HG03196 (cell line): ENCODE results near the gene ZBTB43.

Source experiments
- ATAC-seq: cut with Tn5 transposase; IDR thresholded peaks from one replicate; pipeline ENCODE4 v1.9.1; 2021; ENCODE audit not compliant: unreplicated experiment

ZBTB43 gene

DNA sequence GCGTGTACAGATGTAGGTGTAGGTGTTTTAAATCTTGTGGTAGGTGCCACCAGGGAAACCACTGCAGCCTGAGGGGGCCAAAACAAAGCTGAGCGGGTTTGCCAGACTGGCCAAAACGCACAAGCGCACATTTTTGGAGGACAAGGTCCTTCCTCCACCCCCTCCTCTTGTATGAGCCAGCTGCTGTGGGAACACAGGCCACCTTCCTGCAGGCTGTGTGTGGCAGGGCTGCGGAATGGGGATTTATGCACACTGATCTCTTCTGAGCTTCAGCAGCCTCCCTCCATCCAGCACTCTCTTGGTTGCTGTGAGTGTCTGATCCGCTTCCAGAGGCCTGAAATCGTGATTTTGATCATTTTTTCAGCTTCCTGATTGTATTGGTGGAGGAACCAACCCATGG is 22.4 kb downstream of the ZBTB43 start:
- no peak for ATAC-seq

DNA sequence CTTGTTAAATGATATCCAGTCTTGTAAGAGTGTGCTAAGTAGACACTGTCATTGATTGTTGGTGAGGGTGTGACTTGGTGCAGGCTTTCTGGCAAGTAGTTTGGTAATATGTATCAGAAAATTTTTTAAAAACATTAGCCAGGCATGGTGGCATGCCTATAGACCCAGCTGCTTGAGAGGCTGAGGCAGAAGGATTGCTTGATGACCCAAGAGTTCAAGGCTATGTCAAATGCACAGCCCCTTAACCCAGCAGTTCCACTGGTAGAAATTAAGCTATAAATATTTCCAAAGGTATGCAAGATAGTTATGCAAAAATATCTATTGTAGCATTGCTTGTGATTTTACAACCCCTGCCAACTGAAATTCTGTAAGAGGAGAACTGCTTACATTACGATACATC is 24.2 kb downstream of the ZBTB43 start:
- ATAC-seq: no peak

- ATAC-seq: no peak
Observed at GRCh38 chr9:126830827-126831226, 26.0 kb downstream of the ZBTB43 start.

- no peak for ATAC-seq
Observed at GRCh38 chr9:126832440-126832839, 27.6 kb downstream of the ZBTB43 start.

DNA sequence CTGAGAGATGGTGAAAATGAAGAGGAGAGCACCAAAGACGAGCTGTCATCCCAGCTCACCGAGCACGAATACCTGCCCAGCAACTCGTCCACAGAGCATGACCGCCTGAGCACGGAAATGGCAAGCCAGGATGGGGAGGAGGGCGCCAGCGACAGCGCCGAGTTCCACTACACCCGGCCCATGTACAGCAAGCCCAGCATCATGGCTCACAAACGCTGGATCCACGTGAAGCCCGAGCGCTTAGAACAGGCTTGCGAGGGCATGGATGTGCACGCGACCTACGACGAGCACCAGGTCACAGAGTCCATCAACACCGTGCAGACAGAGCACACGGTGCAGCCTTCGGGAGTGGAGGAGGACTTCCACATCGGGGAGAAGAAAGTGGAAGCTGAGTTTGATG is 28.2 kb downstream of the ZBTB43 start:
- ATAC-seq: no peak

DNA sequence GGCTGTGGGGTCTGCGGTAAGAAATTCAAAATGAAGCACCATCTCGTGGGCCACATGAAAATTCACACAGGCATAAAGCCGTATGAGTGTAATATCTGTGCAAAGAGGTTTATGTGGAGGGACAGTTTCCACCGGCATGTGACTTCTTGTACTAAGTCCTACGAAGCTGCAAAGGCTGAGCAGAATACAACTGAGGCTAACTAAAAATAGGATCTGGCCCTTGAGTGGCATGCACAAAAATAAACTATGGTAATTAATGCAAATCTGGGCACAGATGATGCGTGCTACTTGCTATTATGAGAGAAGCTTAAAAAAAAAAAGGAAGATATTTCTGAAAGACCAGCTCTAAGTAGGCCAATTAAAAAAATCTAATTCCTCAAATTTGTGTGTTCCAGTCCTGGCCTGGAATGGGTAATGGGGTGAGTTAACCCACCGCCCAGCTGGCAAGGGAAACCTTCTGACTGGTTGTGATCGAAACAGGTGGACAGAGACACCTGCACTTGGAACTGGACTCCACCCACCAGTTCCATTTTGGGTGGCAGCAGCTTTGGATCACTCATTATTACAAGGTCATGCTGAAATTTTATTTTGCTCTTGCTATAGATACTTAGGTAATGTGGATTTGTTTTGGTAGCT is 29.0 kb downstream of the ZBTB43 start:
- ATAC-seq: no peak

DNA sequence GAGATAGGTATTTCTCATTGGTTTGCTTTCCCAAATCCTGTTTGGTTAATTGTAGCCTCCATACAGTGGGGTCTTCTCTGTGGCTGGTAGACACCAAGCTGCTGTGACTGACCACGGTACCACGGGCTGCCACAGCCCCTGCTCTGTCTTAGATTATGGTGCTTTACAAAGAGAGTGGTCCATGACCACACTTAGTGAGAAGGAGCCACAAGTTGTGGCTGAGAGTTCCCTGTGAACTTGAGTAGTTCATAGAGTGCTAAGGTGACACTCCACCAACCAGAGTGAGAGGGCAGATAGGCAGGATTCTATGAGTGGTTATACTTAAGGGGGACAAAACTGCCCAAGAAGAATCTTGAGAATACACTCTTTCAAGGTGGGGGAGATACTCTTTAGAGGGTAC is 29.8 kb downstream of the ZBTB43 start:
- ATAC-seq: no peak

- ATAC-seq: no peak
Observed at GRCh38 chr9:126836216-126836615, 31.4 kb downstream of the ZBTB43 start.

DNA sequence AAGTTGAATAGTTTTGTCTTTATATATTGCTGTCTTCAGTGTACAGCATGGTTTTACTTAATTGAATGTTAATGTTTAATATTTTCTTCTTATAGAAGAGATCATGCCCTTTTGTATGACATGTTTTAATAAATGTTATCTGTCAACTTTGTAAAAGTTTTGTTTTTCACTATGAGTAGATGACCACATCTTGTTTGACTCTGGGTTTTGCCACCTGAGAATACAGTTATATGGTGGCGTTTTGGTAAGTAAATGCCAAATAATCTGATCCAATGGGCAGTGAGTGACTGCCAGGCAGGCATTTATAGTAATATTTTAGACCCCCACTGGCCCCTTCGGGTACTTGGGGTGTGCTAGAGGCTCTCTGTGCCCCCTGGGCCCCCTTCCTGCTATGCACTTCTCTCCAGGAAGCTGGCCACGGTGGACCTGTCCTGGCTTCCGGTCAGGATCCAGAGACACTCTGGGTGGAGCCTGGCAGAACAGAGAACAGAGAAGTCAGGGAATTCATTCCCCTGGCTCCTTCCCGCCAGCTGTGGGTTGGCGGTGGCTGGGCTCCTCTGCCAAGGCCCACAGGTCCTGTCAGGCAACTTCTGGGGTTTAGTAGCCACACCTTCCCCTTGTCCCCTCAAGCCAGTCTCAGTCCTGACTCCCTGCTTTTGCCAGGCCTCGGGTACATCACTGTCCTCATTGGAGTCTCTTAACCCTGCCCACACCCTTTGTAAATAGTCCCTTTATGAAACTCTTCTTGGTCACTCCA is 33.4 kb downstream of the ZBTB43 start:
- no peak for ATAC-seq

DNA sequence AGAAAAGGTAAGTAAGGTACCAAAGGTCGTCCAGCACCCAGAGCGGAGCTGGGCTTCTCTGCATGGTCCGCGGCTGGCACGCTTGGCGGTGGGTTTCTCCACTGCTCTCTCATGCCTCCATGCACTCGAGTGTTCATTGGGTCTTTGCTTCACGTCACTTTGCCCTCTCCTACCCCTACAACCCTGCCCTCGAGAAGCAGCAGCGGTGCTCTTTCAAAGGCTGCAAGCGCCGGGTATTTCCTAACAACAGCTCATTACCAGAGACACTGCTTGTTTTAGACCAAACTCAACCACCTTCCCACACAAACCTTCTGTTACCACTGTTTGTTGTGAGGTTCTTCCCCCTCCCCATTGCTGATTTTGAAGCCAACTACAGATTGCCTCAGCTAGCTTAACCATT is 34.1 kb downstream of the ZBTB43 start:
- ATAC-seq: no peak

- ATAC-seq: no peak
Observed at GRCh38 chr9:126839301-126839700, 34.5 kb downstream of the ZBTB43 start.

- ATAC-seq: no peak
Observed at GRCh38 chr9:126842220-126842842, 37.5 kb downstream of the ZBTB43 start.

- ATAC-seq: no peak
Observed at GRCh38 chr9:126842977-126843799, 38.3 kb downstream of the ZBTB43 start.

DNA sequence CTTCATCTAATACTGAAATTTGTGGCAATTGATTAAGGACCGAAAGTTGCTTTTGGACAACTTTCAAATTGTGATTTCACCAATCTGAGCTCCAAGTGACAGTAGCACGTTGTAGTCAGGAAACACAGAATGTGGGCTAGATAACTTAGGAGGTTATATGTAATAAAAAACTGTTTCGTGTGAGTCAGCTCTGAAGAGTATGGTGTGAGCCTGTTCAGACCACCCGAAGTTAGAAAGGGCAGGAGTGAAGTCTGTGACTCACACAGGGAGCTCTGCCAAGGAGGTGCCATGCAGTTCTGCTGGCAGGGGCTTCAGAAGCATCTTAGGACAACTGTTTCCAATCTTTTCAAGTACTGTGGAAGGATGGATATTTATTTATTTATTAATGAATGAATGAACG is 39.2 kb downstream of the ZBTB43 start:
- no peak for ATAC-seq

- no peak for ATAC-seq
Observed at GRCh38 chr9:126847051-126847450, 42.2 kb downstream of the ZBTB43 start.

DNA sequence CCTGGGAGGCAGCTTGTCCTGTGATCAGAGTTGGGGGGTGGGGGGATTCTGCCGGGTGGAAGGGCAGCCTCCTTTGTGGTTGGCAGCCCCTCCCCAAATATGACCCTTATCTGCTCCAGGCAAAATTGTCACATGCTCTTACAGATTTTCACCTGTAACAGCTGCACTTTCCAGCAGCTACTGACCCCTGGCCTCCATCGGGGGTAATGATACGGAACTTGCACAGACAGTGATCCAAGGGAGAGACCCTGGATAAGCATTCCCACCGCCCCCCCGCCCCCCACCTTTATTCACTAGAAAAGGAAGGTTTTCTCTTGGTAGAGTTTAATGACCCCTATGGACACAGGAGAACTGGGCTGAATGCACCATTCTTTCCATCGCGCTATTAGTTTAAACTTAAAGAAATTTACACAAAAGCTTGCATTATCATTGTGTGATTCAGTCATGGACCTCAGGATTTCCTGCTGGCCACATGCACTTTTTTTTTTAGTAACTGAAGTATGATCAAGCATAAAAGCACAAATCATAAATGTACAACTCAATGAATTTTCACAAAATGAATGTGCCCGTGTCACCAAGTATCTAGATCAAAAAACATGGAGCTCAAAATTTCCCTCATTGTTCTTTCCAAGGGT is 44.9 kb downstream of the ZBTB43 start:
- no peak for ATAC-seq

GRCh38 chr9:126851286-126851880 is 46.5 kb downstream of the ZBTB43 start:
- no peak for ATAC-seq

- ATAC-seq: no peak
Observed at GRCh38 chr9:126852086-126852688, 47.3 kb downstream of the ZBTB43 start.

- ATAC-seq: no peak
Observed at GRCh38 chr9:126853667-126854066, 48.8 kb downstream of the ZBTB43 start.

- ATAC-seq: no peak
Observed at GRCh38 chr9:126854734-126855133, 49.9 kb downstream of the ZBTB43 start.
